ELF-1 (cell line): Measurements from ENCODE around the gene TAX1BP1.
"Not testable (repeated sequence)": the region's sequence is repeated elsewhere in the genome, so short reads cannot be mapped to it uniquely, and the experiment has no call there.

Experiments used
- DNase-seq: peaks from one replicate; pipeline ENCODE4 v3.0.0-alpha.2; 2016; ENCODE audit warnings: low read depth, low spot score

The TAX1BP1 gene

GRCh38 chr7:27842851-27843250 is 102.9 kb downstream of the TAX1BP1 start:
- DNase-seq: peak; percentile 93

- no peak for DNase-seq
These were observed 103.8 kb downstream of the TAX1BP1 start for GRCh38 chr7:27843584-27844305.

- DNase-seq: no peak
These were observed 106.4 kb downstream of the TAX1BP1 start for GRCh38 chr7:27846388-27846787.

GRCh38 chr7:27850531-27850930 is 110.6 kb downstream of the TAX1BP1 start:
- DNase-seq: no peak

GRCh38 chr7:27856703-27857485 is 116.9 kb downstream of the TAX1BP1 start:
- DNase-seq: not testable (repeated sequence)

GRCh38 chr7:27860800-27861199 is 120.8 kb downstream of the TAX1BP1 start:
- no peak for DNase-seq

- DNase-seq: no peak
These were observed 121.8 kb downstream of the TAX1BP1 start for GRCh38 chr7:27861747-27862146.

- DNase-seq: peak; percentile 44
These were observed 123.9 kb downstream of the TAX1BP1 start for GRCh38 chr7:27863880-27864279.

- DNase-seq: no peak
These were observed 126.3 kb downstream of the TAX1BP1 start for GRCh38 chr7:27866256-27866655.

- DNase-seq: no peak
These were observed 127.1 kb downstream of the TAX1BP1 start for GRCh38 chr7:27866828-27867672.

- no peak for DNase-seq
These were observed 128.2 kb downstream of the TAX1BP1 start for GRCh38 chr7:27868131-27868550.

- DNase-seq: no peak
These were observed 129.1 kb downstream of the TAX1BP1 start for GRCh38 chr7:27869056-27869455.

- no peak for DNase-seq
These were observed 130.6 kb downstream of the TAX1BP1 start for GRCh38 chr7:27870595-27870994.

GRCh38 chr7:27871086-27871485 is 131.1 kb downstream of the TAX1BP1 start:
- DNase-seq: no peak

- no peak for DNase-seq
These were observed 131.9 kb downstream of the TAX1BP1 start for GRCh38 chr7:27871866-27872265.

GRCh38 chr7:27872356-27873275 is 132.7 kb downstream of the TAX1BP1 start:
- DNase-seq: no peak

GRCh38 chr7:27873981-27874957 is 134.3 kb downstream of the TAX1BP1 start:
- DNase-seq: no peak

- no peak for DNase-seq
These were observed 135.1 kb downstream of the TAX1BP1 start for GRCh38 chr7:27875061-27875460.

GRCh38 chr7:27875832-27876231 is 135.9 kb downstream of the TAX1BP1 start:
- DNase-seq: peak; percentile 52

- DNase-seq: no peak
These were observed 136.8 kb downstream of the TAX1BP1 start for GRCh38 chr7:27876756-27877155.
